Fibroblast of lung (primary cell): ENCODE data around the gene STX3. TPM values are rescaled to one million over a fixed set of nuclear protein-coding genes. Genes with fewer than 3 reads are reported as not detected.
"Not testable (repeated sequence)": the region's sequence is repeated elsewhere in the genome, so short reads cannot be mapped to it uniquely, and the experiment has no call there.

Experiments
- DNase-seq, 2 donors: peaks; one replicate each; pipeline versions ENCODE4 v3.0.0 to v3.0.0-alpha.2; 2010; ENCODE audit warnings: low read depth in 2 of 2
- H2AFZ ChIP-seq: 2 replicates; pipeline ENCODE4 v1.5.1; 2012; ENCODE audit warnings: low read length, control low read depth, inconsistent platforms
- H3K27ac ChIP-seq: 2 replicates; pipeline ENCODE4 v1.5.1; 2011; ENCODE audit warnings: low read length, control low read depth; ENCODE audit not compliant: insufficient read depth
- H3K27me3 ChIP-seq: 2 replicates; pipeline ENCODE4 v1.5.1; 2011; ENCODE audit warnings: mild to moderate bottlenecking, low read length; ENCODE audit not compliant: control insufficient read depth, insufficient read depth
- H3K36me3 ChIP-seq: 2 replicates; pipeline ENCODE4 v1.5.1; 2011; ENCODE audit warnings: low read length; ENCODE audit not compliant: control insufficient read depth, insufficient read depth
- H3K4me1 ChIP-seq: 2 replicates; pipeline ENCODE4 v1.5.1; 2011; ENCODE audit warnings: low read length; ENCODE audit not compliant: control insufficient read depth, insufficient read depth; ENCODE audit errors: extremely low read depth
- H3K4me2 ChIP-seq: 2 replicates; pipeline ENCODE4 v1.5.1; 2011; ENCODE audit warnings: low read length, control low read depth; ENCODE audit not compliant: insufficient read depth; ENCODE audit errors: extremely low read depth
- H3K4me3 ChIP-seq, 4 experiments: fragments of 200-600 bp in 1 of 4; sonication (generic) in 1 of 4; replicated peaks in 1 of 4; 2 replicates each; pipeline ENCODE4 v1.5.1; 2011 to 2016; ENCODE audit warnings: low read length in 4 of 4, low read depth in 3 of 4, mild to moderate bottlenecking in 3 of 4, control low read depth in 2 of 4, inconsistent platforms in 1 of 4, mixed read lengths in 1 of 4; ENCODE audit not compliant: insufficient read depth in 1 of 4; ENCODE audit errors: control extremely low read depth in 1 of 4
- H3K79me2 ChIP-seq: 2 replicates; pipeline ENCODE4 v1.5.1; 2012; ENCODE audit warnings: mild to moderate bottlenecking, low read length, inconsistent platforms; ENCODE audit not compliant: control insufficient read depth, insufficient read depth
- H3K9ac ChIP-seq: 2 replicates; pipeline ENCODE4 v1.5.1; 2011; ENCODE audit warnings: mild to moderate bottlenecking, low read length, control low read depth; ENCODE audit not compliant: insufficient read depth
- H3K9me3 ChIP-seq: 2 replicates; pipeline ENCODE4 v1.5.1; 2012; ENCODE audit warnings: low read depth, low read length; ENCODE audit not compliant: control insufficient read depth, insufficient read depth
- H4K20me1 ChIP-seq: 2 replicates; pipeline ENCODE4 v1.5.1; 2011; ENCODE audit warnings: low read length; ENCODE audit not compliant: control insufficient read depth, insufficient read depth; ENCODE audit errors: extremely low read depth
- CTCF ChIP-seq, 2 donors: IDR thresholded peaks in 1 of 2; conservative IDR thresholded peaks in 1 of 2; 1 replicate in 1 of 2; 2 replicates in 1 of 2; pipeline ENCODE4 v1.5.1; 2011 to 2012; ENCODE audit warnings: low read length in 2 of 2, control low read depth in 1 of 2, inconsistent platforms in 1 of 2, low read depth in 1 of 2, mild to moderate bottlenecking in 1 of 2
- EZH2 ChIP-seq: IDR thresholded peaks from 2 replicates; pipeline ENCODE4 v1.5.1; 2012; ENCODE audit warnings: low read length, control low read depth, mild to moderate bottlenecking; ENCODE audit errors: missing control alignments
- polyA plus RNA-seq, 2 donors: library from polyadenylated mRNA; depleted of rRNA in 1 of 2; stranded (reverse) in 1 of 2; unstranded in 1 of 2; fragments of >200 nt; gene quantifications; 2 replicates each; pipeline ENCODE4 v1.2.1, GENCODE V29; 2011 to 2012; ENCODE audit warnings: missing spikeins in 1 of 2
- total RNA-seq: library from RNA; depleted of rRNA; stranded (reverse); fragments of >200 nt; gene quantifications from 2 replicates; pipeline ENCODE4 v1.2.1, GENCODE V29; 2014

The STX3 gene
- total and polyA plus RNA-seq, 2 donors (not counting 1 experiment from before 2014, with no cell fraction given): 19.0 to 21.9 TPM

- Histone ChIP-seq H3K9me3 (no peaks in the 10 kb centered on the region), H2AFZ (no peak overlapping the region), H3K4me1 (no peaks in the 10 kb centered on the region), H3K4me2 (no peak overlapping the region), H3K27ac (no peak overlapping the region), H3K4me3 (no peak overlapping the region), H3K27me3 (no peaks in the 10 kb centered on the region), H3K36me3 (no peaks in the 10 kb centered on the region), H3K9ac (no peak overlapping the region), H3K79me2 (no peaks in the 10 kb centered on the region), H4K20me1 (no peaks in the 10 kb centered on the region)
- no peak for DNase-seq
- no peak for TF ChIP-seq CTCF (conservative IDR thresholded peaks at IDR 0.05 in 1 of 2, IDR thresholded peaks at IDR 0.05 in 1 of 2; ENCODE audit: low read depth in 1 of 2, low read length in 2 of 2)
- TF ChIP-seq EZH2: no peak
These were observed 92.5 kb downstream of the STX3 start for GRCh38 chr11:59847626-59848025.

GRCh38 chr11:59848439-59848838, 93.3 kb downstream of the STX3 start:
- not testable (repeated sequence) for H3K4me1 ChIP-seq, H3K9ac ChIP-seq, H2AFZ ChIP-seq, H3K4me3 ChIP-seq, H3K9me3 ChIP-seq, DNase-seq, H4K20me1 ChIP-seq, H3K27ac ChIP-seq, H3K79me2 ChIP-seq, H3K4me2 ChIP-seq, H3K36me3 ChIP-seq, H3K27me3 ChIP-seq

- Histone ChIP-seq H3K27ac (no peak overlapping the region), H3K9me3 (no peaks in the 10 kb centered on the region), H3K36me3 (no peaks in the 10 kb centered on the region), H3K4me1 (no peaks in the 10 kb centered on the region), H3K27me3 (no peaks in the 10 kb centered on the region), H3K4me3 (no peak overlapping the region), H2AFZ (no peak overlapping the region), H4K20me1 (no peaks in the 10 kb centered on the region), H3K79me2 (no peaks in the 10 kb centered on the region), H3K9ac (no peak overlapping the region), H3K4me2 (no peak overlapping the region)
- TF ChIP-seq EZH2 (no peak), CTCF (conservative IDR thresholded peaks at IDR 0.05 in 1 of 2, IDR thresholded peaks at IDR 0.05 in 1 of 2; ENCODE audit: low read depth in 1 of 2, low read length in 2 of 2) (no peak)
- no peak for DNase-seq
These were observed 94.0 kb downstream of the STX3 start for GRCh38 chr11:59849129-59849528.

GRCh38 chr11:59849551-59849950, 94.4 kb downstream of the STX3 start:
- H3K4me2 ChIP-seq, DNase-seq, H3K27ac ChIP-seq, H2AFZ ChIP-seq, H3K27me3 ChIP-seq, H3K4me1 ChIP-seq, H3K9ac ChIP-seq, H3K79me2 ChIP-seq, H3K9me3 ChIP-seq, H3K4me3 ChIP-seq, H4K20me1 ChIP-seq, H3K36me3 ChIP-seq: not testable (repeated sequence)

GRCh38 chr11:59851416-59851815, 96.2 kb downstream of the STX3 start:
- not testable (repeated sequence) for H2AFZ ChIP-seq, H3K36me3 ChIP-seq, H3K4me2 ChIP-seq, DNase-seq, H3K27me3 ChIP-seq, H3K9ac ChIP-seq, H3K79me2 ChIP-seq, H3K4me3 ChIP-seq, H4K20me1 ChIP-seq, H3K27ac ChIP-seq, H3K9me3 ChIP-seq, H3K4me1 ChIP-seq
